ENCODE measurements around the gene SSNA1.
A peak's percentile ranks its signal among the peaks of the same experiment; 100 is the strongest.

SSNA1 gene

GRCh38 chr9:137204731-137205125 lies 16.3 kb downstream of the SSNA1 start:
- no peak for DNase-seq

GRCh38 chr9:137205126-137206069 lies 16.9 kb downstream of the SSNA1 start, which contains the start of the genes NDOR1 and TMEM203:
Gene NDOR1, plus strand, starts transcription at chr9:137205700. Its CDS starts 78 bp downstream, at chr9:137205778.
Gene TMEM203, minus strand, starts transcription at chr9:137205648. Its CDS starts 234 bp downstream, at chr9:137205414.
- DNase-seq = peak; percentile 42

GRCh38 chr9:137206602-137207001 lies 18.1 kb downstream of the SSNA1 start:
- no peak for DNase-seq

- no peak for DNase-seq
These were observed 23.1 kb downstream of the SSNA1 start for GRCh38 chr9:137211532-137211931.

- no peak for DNase-seq
These were observed 24.0 kb downstream of the SSNA1 start for GRCh38 chr9:137212520-137212919.

GRCh38 chr9:137213160-137214060 lies 24.9 kb downstream of the SSNA1 start:
- no peak for DNase-seq

GRCh38 chr9:137214620-137215019 lies 26.1 kb downstream of the SSNA1 start:
- DNase-seq = no peak

- no peak for DNase-seq
These were observed 26.9 kb downstream of the SSNA1 start for GRCh38 chr9:137215196-137215986.

GRCh38 chr9:137216188-137216965 lies 27.9 kb downstream of the SSNA1 start:
- no peak for DNase-seq

GRCh38 chr9:137217276-137218211 lies 29.1 kb downstream of the SSNA1 start:
- DNase-seq = no peak

GRCh38 chr9:137218212-137218753 lies 29.8 kb downstream of the SSNA1 start:
- no peak for DNase-seq

- no peak for DNase-seq
These were observed 30.3 kb downstream of the SSNA1 start for GRCh38 chr9:137218754-137219271.

GRCh38 chr9:137219757-137220316 lies 31.4 kb downstream of the SSNA1 start:
- DNase-seq = no peak

- DNase-seq = no peak
These were observed 32.0 kb downstream of the SSNA1 start for GRCh38 chr9:137220317-137221094.

GRCh38 chr9:137221095-137221505 lies 32.6 kb downstream of the SSNA1 start:
- DNase-seq = no peak

- DNase-seq = no peak
These were observed 33.1 kb downstream of the SSNA1 start for GRCh38 chr9:137221506-137222111.

- no peak for DNase-seq
These were observed 34.0 kb downstream of the SSNA1 start, which contains the start of gene RNF208 for GRCh38 chr9:137222190-137223077. Gene RNF208, minus strand, starts transcription at chr9:137222240. Its CDS starts 1,028 bp downstream, at chr9:137221212.
